Liver (tissue), 9 donors: ENCODE results near the gene TAP2. TPM values are rescaled to one million over a fixed set of nuclear protein-coding genes. Genes with fewer than 3 reads are reported as not detected.
A peak's percentile ranks its signal among the peaks of the same experiment; 100 is the strongest.

Experiments
- DNase-seq: peaks from one replicate; pipeline ENCODE4 v3.0.0-alpha.2; 2017; ENCODE audit warnings: low spot score
- H3K27ac ChIP-seq, 2 donors: one replicate each; pipeline ENCODE4 v1.7.0; 2013; ENCODE audit warnings: inconsistent platforms in 2 of 2, low read length in 2 of 2, control low read depth in 1 of 2, low read depth in 1 of 2, mild to moderate bottlenecking in 1 of 2
- H3K27me3 ChIP-seq, 4 donors: one replicate each; pipeline versions ENCODE4 v1.6.1 to v1.7.0; 2013; ENCODE audit warnings: low read length in 3 of 4, inconsistent platforms in 1 of 4, mild to moderate bottlenecking in 1 of 4, moderate library complexity in 1 of 4; ENCODE audit not compliant: control insufficient read depth in 4 of 4, insufficient read depth in 4 of 4
- H3K36me3 ChIP-seq, 4 donors: one replicate each; pipeline versions ENCODE4 v1.6.1 to v1.7.0; 2013; ENCODE audit warnings: low read length in 3 of 4, mild to moderate bottlenecking in 3 of 4, low read depth in 1 of 4, moderate library complexity in 1 of 4; ENCODE audit not compliant: control insufficient read depth in 4 of 4, insufficient read depth in 3 of 4
- H3K4me1 ChIP-seq, 4 donors: one replicate each; pipeline versions ENCODE4 v1.6.1 to v1.7.0; 2013; ENCODE audit warnings: low read length in 3 of 4, mild to moderate bottlenecking in 3 of 4, moderate library complexity in 1 of 4; ENCODE audit not compliant: control insufficient read depth in 4 of 4, insufficient read depth in 4 of 4
- H3K4me3 ChIP-seq, 3 donors: one replicate each; pipeline versions ENCODE4 v1.6.1 to v1.7.0; 2013; ENCODE audit warnings: low read length in 3 of 3, control low read depth in 1 of 3, low read depth in 1 of 3, mild to moderate bottlenecking in 1 of 3
- H3K9ac ChIP-seq, 2 donors: one replicate each; pipeline ENCODE4 v1.7.0; 2013; ENCODE audit warnings: low read length in 2 of 2, mild to moderate bottlenecking in 2 of 2, moderate library complexity in 2 of 2, control low read depth in 1 of 2, low read depth in 1 of 2
- H3K9me3 ChIP-seq, 4 donors: one replicate each; pipeline versions ENCODE4 v1.6.1 to v1.7.0; 2013; ENCODE audit warnings: low read length in 3 of 4; ENCODE audit not compliant: control insufficient read depth in 4 of 4
- ATF3 ChIP-seq: IDR thresholded peaks from 2 replicates; pipeline ENCODE4 v1.6.1; 2016; ENCODE audit warnings: antibody characterized with exemption
- CTCF ChIP-seq: fragments of 150-350 bp; IDR thresholded peaks from 2 replicates; pipeline ENCODE4 v1.5.1; 2017; ENCODE audit warnings: improper control_type of control experiment, low read depth, low read length; ENCODE audit not compliant: missing input control
- HNF4A ChIP-seq, 2 donors: conservative IDR thresholded peaks; 2 replicates each; pipeline ENCODE4 v1.6.1; 2016; ENCODE audit warnings: antibody characterized with exemption in 2 of 2, mild to moderate bottlenecking in 2 of 2
- HNF4G ChIP-seq: IDR thresholded peaks from 2 replicates; pipeline ENCODE4 v1.6.1; 2016; ENCODE audit warnings: antibody characterized with exemption
- NR2F2 ChIP-seq: IDR thresholded peaks from 2 replicates; pipeline ENCODE4 v1.6.1; 2016; ENCODE audit warnings: antibody characterized with exemption
- RAD21 ChIP-seq, 2 donors: IDR thresholded peaks; 2 replicates each; pipeline ENCODE4 v1.6.1; 2016; ENCODE audit warnings: antibody characterized with exemption in 2 of 2, mild to moderate bottlenecking in 2 of 2
- YY1 ChIP-seq: IDR thresholded peaks from 2 replicates; pipeline ENCODE4 v1.6.1; 2016; ENCODE audit warnings: antibody characterized with exemption, mild to moderate bottlenecking
- ZBTB33 ChIP-seq: IDR thresholded peaks from 2 replicates; pipeline ENCODE4 v1.6.1; 2016; ENCODE audit warnings: antibody characterized with exemption
- WGBS: extraction: QIAGEN DNeasy Blood & Tissue Kit; methylation state at CpG from one replicate; pipeline ENCODE4 v1.1.7; 2013; 5-methylcytosine and 5-hydroxymethylcytosine counted together
- polyA plus RNA-seq, 2 donors: library from polyadenylated mRNA; stranded (reverse) in 1 of 2; unstranded in 1 of 2; fragments of 200-250 nt in 1 of 2; fragments of >200 nt in 1 of 2; fragmentation: Nextera tagmentation in 1 of 2; extraction: Ambion mirVana in 1 of 2; gene quantifications; one replicate each; pipeline versions ENCODE4 v1.2.1 to v1.2.3, GENCODE V29; 2013 to 2015
- total RNA-seq, 2 donors: library from RNA; depleted of rRNA; stranded (reverse); fragments of >200 nt; gene quantifications; one replicate each; pipeline ENCODE4 v1.2.3, GENCODE V29; 2014
- TF ChIP-seq, protein P1 (sequence below): IDR thresholded peaks from 2 replicates; pipeline ENCODE4 v1.6.1; 2016; ENCODE audit warnings: antibody characterized with exemption
- donor health status: healthy.
- donor health status: healthy.
- donor health status: healthy.
- donor health status: healthy.
- donor health status: healthy.

Gene TAP2
- total and polyA plus RNA-seq, 4 donors, result 2.2 to 14.9 (median 6.4) TPM

DNA sequence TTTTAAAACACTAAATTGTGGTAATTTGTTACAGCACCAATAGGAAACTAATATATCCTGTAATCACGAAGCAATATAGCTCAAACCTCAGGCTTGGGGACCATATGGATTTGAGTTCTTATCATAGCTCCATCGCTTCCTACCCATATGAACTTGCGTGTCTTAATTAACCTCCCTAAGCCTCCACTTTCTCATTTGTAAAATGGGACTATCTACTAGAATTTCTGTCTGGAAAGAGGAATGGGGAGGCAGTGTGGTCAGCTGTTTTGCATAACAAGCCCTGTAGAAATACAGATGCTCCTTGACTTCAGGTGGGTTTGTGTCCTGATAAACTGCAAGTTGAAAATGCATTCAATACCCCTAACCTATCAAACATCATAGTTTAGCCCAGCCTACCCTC lies 38.8 kb downstream of the TAP2 start:
- DNase-seq, result no peak
- WGBS, result 57% methylated on average over 3 of the region's 3 CpGs
- H3K27me3 ChIP-seq, result peaks cover 0 to 7% (median 0%) of the 10 kb centered on the region in 4 donors
- H3K4me3 ChIP-seq, result no peak overlapping the region
- H3K36me3 ChIP-seq, result no peaks in the 10 kb centered on the region
- no peak for TF ChIP-seq ZBTB33
- H3K4me1 ChIP-seq, result peaks cover 0 to 9% (median 7%) of the 10 kb centered on the region in 4 donors
- H3K9ac ChIP-seq, result no peak overlapping the region
- no peak overlapping the region for H3K27ac ChIP-seq
- no peaks in the 10 kb centered on the region for H3K9me3 ChIP-seq

DNA sequence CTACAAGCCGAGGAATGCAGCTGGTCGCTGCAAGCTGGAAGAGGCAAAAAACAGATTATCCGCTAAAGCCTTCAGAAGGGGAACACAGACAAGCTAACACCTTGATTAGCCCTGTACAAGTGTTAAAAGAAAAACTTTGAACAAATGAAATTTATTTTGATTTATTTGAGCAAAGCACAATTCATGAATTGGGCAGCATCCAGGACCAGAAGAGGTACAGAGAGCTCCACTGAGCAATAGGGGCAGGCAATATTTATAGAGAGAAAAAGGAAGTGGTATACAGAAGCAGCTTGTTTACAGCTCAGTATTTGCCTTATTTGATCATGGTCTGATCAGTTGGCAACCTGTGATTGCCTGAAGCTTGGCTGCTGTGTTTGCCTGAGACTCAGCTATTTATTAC lies 39.4 kb downstream of the TAP2 start:
- H3K9me3 ChIP-seq, result no peaks in the 10 kb centered on the region
- H3K4me3 ChIP-seq, result no peak overlapping the region
- no peaks in the 10 kb centered on the region for H3K36me3 ChIP-seq
- no peak overlapping the region for H3K9ac ChIP-seq
- H3K27me3 ChIP-seq, result peaks cover 0 to 7% (median 0%) of the 10 kb centered on the region in 4 donors
- 92% methylated on average over 3 of the region's 3 CpGs for WGBS
- DNase-seq, result no peak
- no peak overlapping the region for H3K27ac ChIP-seq
- peaks cover 0 to 9% (median 7%) of the 10 kb centered on the region in 4 donors for H3K4me1 ChIP-seq
- TF ChIP-seq NR2F2 (no peak), YY1 (no peak)

- H3K36me3 ChIP-seq, result no peaks in the 10 kb centered on the region
- TF ChIP-seq HNF4A (conservative IDR thresholded peaks at IDR 0.05), result peak; percentile 39 to 73
- TF ChIP-seq ZBTB33, result no peak
- TF ChIP-seq, protein P1, sequence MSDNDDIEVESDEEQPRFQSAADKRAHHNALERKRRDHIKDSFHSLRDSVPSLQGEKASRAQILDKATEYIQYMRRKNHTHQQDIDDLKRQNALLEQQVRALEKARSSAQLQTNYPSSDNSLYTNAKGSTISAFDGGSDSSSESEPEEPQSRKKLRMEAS, result no peak
- peak; percentile 84 to 87 for TF ChIP-seq RAD21 (IDR thresholded peaks at IDR 0.05)
- TF ChIP-seq CTCF, result peak; percentile 98
- TF ChIP-seq HNF4G, result peak; percentile 40
- peak; percentile 9 for TF ChIP-seq ATF3
- no peak overlapping the region for H3K27ac ChIP-seq
- peaks cover 0 to 7% (median 2%) of the 10 kb centered on the region in 4 donors for H3K27me3 ChIP-seq
- 9% methylated on average over 30 of the region's 30 CpGs for WGBS
- peak overlapping the region in 1 of 3 donors; percentile 12 for H3K4me3 ChIP-seq
- peaks cover 0 to 9% (median 7%) of the 10 kb centered on the region in 4 donors for H3K4me1 ChIP-seq
- peak; percentile 83 for DNase-seq
- no peaks in the 10 kb centered on the region for H3K9me3 ChIP-seq
- H3K9ac ChIP-seq, result peak overlapping the region in 1 of 2 donors; percentile 82
These were observed 41.4 kb downstream of the TAP2 start for GRCh38 chr6:32796848-32797776.
